ENCODE measurements around the gene EPS8L3. TPM values are rescaled to one million over a fixed set of nuclear protein-coding genes. Genes with fewer than 3 reads are reported as not detected.

Gene EPS8L3
- total and polyA plus RNA-seq, 9 of the 15 experiments (the other 6 are each of a cell fraction or from before 2014, with no cell fraction given), result 0.09 to 0.42 (median 0.14) TPM; not detected in 5

- TF ChIP-seq MAFG (tag; conservative IDR thresholded peaks at IDR 0.05), result peak; percentile 21; the same call in 1 of the 2 replicates
- TF ChIP-seq, protein P1, sequence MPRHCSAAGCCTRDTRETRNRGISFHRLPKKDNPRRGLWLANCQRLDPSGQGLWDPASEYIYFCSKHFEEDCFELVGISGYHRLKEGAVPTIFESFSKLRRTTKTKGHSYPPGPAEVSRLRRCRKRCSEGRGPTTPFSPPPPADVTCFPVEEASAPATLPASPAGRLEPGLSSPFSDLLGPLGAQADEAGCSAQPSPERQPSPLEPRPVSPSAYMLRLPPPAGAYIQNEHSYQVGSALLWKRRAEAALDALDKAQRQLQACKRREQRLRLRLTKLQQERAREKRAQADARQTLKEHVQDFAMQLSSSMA (CRISPR knock-in tag; IDR thresholded peaks at IDR 0.05), result no peak
- TF ChIP-seq, protein P2, sequence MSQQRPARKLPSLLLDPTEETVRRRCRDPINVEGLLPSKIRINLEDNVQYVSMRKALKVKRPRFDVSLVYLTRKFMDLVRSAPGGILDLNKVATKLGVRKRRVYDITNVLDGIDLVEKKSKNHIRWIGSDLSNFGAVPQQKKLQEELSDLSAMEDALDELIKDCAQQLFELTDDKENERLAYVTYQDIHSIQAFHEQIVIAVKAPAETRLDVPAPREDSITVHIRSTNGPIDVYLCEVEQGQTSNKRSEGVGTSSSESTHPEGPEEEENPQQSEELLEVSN (IDR thresholded peaks at IDR 0.05; ENCODE audit: borderline replicate concordance in 1 of 2, extremely low read depth in 1 of 2, insufficient read depth in 1 of 2, insufficient read length in 1 of 2, low read depth in 1 of 2, low read length in 1 of 2, poor library complexity in 1 of 2, severe bottlenecking in 1 of 2), result no peak
- no peak for TF ChIP-seq PKNOX1 (IDR thresholded peaks at IDR 0.05)
- TF ChIP-seq ATF3 (IDR thresholded peaks at IDR 0.05), result no peak
- peak; percentile 25; the same call in 1 of the 2 replicates for TF ChIP-seq ATF3 (CRISPR knock-in tag; conservative IDR thresholded peaks at IDR 0.05)
- TF ChIP-seq HDAC6 (IDR thresholded peaks at IDR 0.05; ENCODE audit: low read depth, low read length), result no peak
- TF ChIP-seq, protein P3, sequence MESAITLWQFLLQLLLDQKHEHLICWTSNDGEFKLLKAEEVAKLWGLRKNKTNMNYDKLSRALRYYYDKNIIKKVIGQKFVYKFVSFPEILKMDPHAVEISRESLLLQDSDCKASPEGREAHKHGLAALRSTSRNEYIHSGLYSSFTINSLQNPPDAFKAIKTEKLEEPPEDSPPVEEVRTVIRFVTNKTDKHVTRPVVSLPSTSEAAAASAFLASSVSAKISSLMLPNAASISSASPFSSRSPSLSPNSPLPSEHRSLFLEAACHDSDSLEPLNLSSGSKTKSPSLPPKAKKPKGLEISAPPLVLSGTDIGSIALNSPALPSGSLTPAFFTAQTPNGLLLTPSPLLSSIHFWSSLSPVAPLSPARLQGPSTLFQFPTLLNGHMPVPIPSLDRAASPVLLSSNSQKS (CRISPR knock-in tag; IDR thresholded peaks at IDR 0.05), result no peak
- no peak for TF ChIP-seq MBD1 (CRISPR knock-in tag; IDR thresholded peaks at IDR 0.05)
- no peak for TF ChIP-seq MCM2 (IDR thresholded peaks at IDR 0.05; ENCODE audit: low read depth)
- peak; percentile 14; the same call in 1 of the 2 replicates for TF ChIP-seq SOX6 (IDR thresholded peaks at IDR 0.05)
- no peak for TF ChIP-seq ZC3H4 (CRISPR knock-in tag; IDR thresholded peaks at IDR 0.05; ENCODE audit: borderline replicate concordance)
- TF ChIP-seq ELF4 (CRISPR knock-in tag; IDR thresholded peaks at IDR 0.05), result no peak
- TF ChIP-seq STAG1 (CRISPR knock-in tag; IDR thresholded peaks at IDR 0.05; ENCODE audit: borderline replicate concordance), result no peak
- peak; percentile 60; the same call in 1 of the 2 replicates for TF ChIP-seq KAT7 (CRISPR knock-in tag; IDR thresholded peaks at IDR 0.05; ENCODE audit: borderline replicate concordance)
These were observed 30.0 kb upstream of the EPS8L3 start (continued) for GRCh38 chr1:109793486-109794318.
